ENCODE results near the gene LAMA3. TPM values are rescaled to one million over a fixed set of nuclear protein-coding genes. Genes with fewer than 3 reads are reported as not detected.

Gene LAMA3
- total RNA-seq, 1 experiment from 2014 or later, result 5.6 TPM

- H3K9me2 ChIP-seq (ENCODE audit: insufficient read depth), result no peaks in the 10 kb centered on the region
- H3K4me2 ChIP-seq (ENCODE audit: low read length), result no peak overlapping the region
- no peak for TF ChIP-seq POLR2AphosphoS5 (IDR thresholded peaks at IDR 0.05; ENCODE audit: low read depth, low read length)
- TF ChIP-seq RAD21 (IDR thresholded peaks at IDR 0.05; ENCODE audit: low read depth), result no peak
- no peak for TF ChIP-seq CEBPB (IDR thresholded peaks at IDR 0.05; ENCODE audit: low read depth)
- no peak for TF ChIP-seq SRF (IDR thresholded peaks at IDR 0.05; ENCODE audit: low read depth)
- no peak for TF ChIP-seq REST (IDR thresholded peaks at IDR 0.05; ENCODE audit: low read depth)
- TF ChIP-seq, protein P1, sequence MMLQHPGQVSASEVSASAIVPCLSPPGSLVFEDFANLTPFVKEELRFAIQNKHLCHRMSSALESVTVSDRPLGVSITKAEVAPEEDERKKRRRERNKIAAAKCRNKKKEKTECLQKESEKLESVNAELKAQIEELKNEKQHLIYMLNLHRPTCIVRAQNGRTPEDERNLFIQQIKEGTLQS (IDR thresholded peaks at IDR 0.05), result no peak
- TF ChIP-seq FOSL1 (IDR thresholded peaks at IDR 0.05; ENCODE audit: low read depth), result no peak
- TF ChIP-seq ZFX (IDR thresholded peaks at IDR 0.05), result no peak
- TF ChIP-seq, protein P2, sequence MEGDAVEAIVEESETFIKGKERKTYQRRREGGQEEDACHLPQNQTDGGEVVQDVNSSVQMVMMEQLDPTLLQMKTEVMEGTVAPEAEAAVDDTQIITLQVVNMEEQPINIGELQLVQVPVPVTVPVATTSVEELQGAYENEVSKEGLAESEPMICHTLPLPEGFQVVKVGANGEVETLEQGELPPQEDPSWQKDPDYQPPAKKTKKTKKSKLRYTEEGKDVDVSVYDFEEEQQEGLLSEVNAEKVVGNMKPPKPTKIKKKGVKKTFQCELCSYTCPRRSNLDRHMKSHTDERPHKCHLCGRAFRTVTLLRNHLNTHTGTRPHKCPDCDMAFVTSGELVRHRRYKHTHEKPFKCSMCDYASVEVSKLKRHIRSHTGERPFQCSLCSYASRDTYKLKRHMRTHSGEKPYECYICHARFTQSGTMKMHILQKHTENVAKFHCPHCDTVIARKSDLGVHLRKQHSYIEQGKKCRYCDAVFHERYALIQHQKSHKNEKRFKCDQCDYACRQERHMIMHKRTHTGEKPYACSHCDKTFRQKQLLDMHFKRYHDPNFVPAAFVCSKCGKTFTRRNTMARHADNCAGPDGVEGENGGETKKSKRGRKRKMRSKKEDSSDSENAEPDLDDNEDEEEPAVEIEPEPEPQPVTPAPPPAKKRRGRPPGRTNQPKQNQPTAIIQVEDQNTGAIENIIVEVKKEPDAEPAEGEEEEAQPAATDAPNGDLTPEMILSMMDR (IDR thresholded peaks at IDR 0.05 in 2 of 3, conservative IDR thresholded peaks at IDR 0.05 in 1 of 3; ENCODE audit: borderline replicate concordance in 1 of 3, insufficient read depth in 1 of 3, low read depth in 2 of 3, low read length in 2 of 3), result no peak
- TF ChIP-seq EZH2 (IDR thresholded peaks at IDR 0.05), result no peak
- no peak for TF ChIP-seq EZH2phosphoT487 (IDR thresholded peaks at IDR 0.05; ENCODE audit: borderline replicate concordance)
- ChIA-PET POLR2A (no interaction called here), CTCF (interaction anchor here (1.8 kb wide), 1 partner anchor 10 kb away, joined by 6 read pairs; no protein-coding TSS in a partner anchor), RAD21 (ENCODE audit: low non-redundant PET in 1 of 2, low total read pairs in 2 of 2, uncharacterized antibody in 2 of 2, unreplicated experiment in 2 of 2) (no interaction called here)
- no peak overlapping the region for H3K9ac ChIP-seq (ENCODE audit: low read length)
- H3K4me1 ChIP-seq (ENCODE audit: control insufficient read depth in 1 of 2, insufficient read depth in 2 of 2, low read length in 2 of 2), result peaks cover 6 to 27% of the 10 kb centered on the region in 2 experiments
- H3K27me3 ChIP-seq (ENCODE audit: insufficient read depth, low read length), result no peaks in the 10 kb centered on the region
- ATAC-seq (no peak), DNase-seq (ENCODE audit: low read depth, low spot score) (no peak)
- H3K36me3 ChIP-seq (ENCODE audit: control insufficient read depth in 1 of 2, insufficient read depth in 2 of 2, low read length in 2 of 2), result no peaks in the 10 kb centered on the region
- BruUV-seq (replicated peaks), result no TSS peak
- no peak overlapping the region for H3K4me3 ChIP-seq (replicated peaks in 1 of 2; ENCODE audit: low read depth in 1 of 2, low read length in 2 of 2)
- H3K27ac ChIP-seq (ENCODE audit: low read depth, low read length), result no peak overlapping the region
- intact Hi-C loops (cut with micrococcal nuclease), result no loop called here
- no peaks in the 10 kb centered on the region for H3K79me2 ChIP-seq (ENCODE audit: insufficient read depth, low read length)
- H4K20me1 ChIP-seq (ENCODE audit: insufficient read depth), result no peaks in the 10 kb centered on the region
- H2AFZ ChIP-seq (ENCODE audit: low read depth, low read length, poor library complexity, severe bottlenecking), result no peak overlapping the region
- no peaks in the 10 kb centered on the region for H3K9me3 ChIP-seq (ENCODE audit: control insufficient read depth in 1 of 2, insufficient read depth in 1 of 2, low read depth in 1 of 2, low read length in 2 of 2)
Observed at GRCh38 chr18:23712445-23712844, 23.2 kb downstream of the LAMA3 start.

Measured in HCT116 (cell line).